ENCODE results near the gene ATP8B4.

DNA sequence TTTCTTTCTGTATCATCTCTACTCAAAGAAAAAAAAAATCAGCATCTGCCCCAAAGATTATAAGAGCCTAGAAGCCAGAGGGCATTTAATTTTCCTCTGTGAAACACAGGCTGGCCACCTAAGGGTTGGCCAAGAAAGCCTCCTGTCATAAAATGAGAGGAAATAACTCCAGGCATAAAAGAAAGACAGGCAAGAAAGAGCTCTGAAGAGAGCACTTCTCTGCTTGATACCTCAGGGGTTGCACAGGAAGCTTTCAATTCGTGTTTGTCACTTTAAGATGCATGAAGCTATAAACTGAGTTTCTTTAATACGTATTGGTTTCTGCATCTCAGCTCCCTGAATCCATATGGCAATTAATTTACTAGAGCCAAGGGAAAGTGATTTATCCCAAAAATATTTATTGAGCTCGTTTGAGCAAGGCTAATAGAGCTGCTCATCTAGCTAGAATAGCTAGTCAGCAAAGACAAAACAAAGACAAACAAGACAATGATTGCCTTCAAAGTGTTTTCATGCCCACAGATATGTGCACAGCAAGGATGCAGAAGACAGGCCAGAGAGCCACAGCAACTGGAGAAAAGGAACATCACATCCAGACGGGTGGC lies 35.5 kb downstream of the ATP8B4 start:
- TF ChIP-seq, protein P1, sequence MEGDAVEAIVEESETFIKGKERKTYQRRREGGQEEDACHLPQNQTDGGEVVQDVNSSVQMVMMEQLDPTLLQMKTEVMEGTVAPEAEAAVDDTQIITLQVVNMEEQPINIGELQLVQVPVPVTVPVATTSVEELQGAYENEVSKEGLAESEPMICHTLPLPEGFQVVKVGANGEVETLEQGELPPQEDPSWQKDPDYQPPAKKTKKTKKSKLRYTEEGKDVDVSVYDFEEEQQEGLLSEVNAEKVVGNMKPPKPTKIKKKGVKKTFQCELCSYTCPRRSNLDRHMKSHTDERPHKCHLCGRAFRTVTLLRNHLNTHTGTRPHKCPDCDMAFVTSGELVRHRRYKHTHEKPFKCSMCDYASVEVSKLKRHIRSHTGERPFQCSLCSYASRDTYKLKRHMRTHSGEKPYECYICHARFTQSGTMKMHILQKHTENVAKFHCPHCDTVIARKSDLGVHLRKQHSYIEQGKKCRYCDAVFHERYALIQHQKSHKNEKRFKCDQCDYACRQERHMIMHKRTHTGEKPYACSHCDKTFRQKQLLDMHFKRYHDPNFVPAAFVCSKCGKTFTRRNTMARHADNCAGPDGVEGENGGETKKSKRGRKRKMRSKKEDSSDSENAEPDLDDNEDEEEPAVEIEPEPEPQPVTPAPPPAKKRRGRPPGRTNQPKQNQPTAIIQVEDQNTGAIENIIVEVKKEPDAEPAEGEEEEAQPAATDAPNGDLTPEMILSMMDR (IDR thresholded peaks at IDR 0.05): no peak
- no peak for TF ChIP-seq POLR2A (IDR thresholded peaks at IDR 0.05)

Measured in uterus (tissue), 2 donors.